ENCODE data around the gene OR5J2.
"Not testable (repeated sequence)": the region's sequence is repeated elsewhere in the genome, so short reads cannot be mapped to it uniquely, and the experiment has no call there.

Gene OR5J2

DNA sequence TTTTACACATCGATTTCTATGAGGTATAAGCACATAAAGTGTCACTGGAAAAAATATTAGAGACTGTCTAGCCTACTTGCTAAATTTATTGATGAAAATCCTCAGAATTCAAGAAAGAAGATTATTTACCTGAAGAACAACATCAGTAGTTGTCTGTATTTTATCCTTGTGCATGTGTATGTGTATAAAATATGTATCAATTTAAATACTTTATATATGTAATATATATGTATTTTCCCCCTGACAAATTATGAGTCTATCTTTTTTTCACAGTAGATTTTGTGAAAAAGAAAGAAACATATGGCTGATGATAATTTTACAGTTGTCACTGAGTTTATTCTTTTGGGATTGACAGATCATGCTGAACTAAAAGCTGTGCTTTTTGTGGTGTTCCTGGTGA, at the start of gene OR5J2:
TSS of gene OR5J2 (plus strand) at position 301 of the 400 bp plus-strand sequence. CDS start at position 301, 0 bp downstream.
- no peak for DNase-seq

DNA sequence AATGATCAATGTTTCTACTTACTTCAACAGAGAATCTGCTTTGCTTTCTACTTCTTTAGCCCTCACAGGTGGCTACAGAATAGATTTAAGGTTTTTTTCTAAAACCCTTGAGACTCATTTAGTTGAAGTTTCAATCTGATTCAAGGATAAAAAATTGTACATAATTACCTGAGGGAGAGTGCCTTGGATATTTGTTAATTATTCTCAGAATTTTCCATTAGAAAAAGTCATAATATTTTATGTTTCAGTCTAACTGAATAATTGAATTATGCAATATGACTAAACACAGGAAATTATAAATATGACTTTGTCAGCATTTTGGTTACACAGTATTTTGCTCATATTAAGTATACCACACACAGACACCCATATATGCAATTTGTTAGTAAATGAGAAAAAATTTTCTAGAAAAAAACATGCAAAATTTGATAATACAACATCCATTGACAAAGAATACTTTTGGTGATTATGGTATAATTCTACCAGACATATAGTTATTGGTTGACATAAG, 36.2 kb upstream of the OR5J2 start, which contains the start of gene OR8J3:
TSS of gene OR8J3 (minus strand) at position 51 of the 511 bp plus-strand sequence. CDS start 2,483 bp downstream, outside the sequence.
- DNase-seq: no peak

- not testable (repeated sequence) for DNase-seq
These were observed 32.7 kb upstream of the OR5J2 start for GRCh38 chr11:56143681-56144080.

DNA sequence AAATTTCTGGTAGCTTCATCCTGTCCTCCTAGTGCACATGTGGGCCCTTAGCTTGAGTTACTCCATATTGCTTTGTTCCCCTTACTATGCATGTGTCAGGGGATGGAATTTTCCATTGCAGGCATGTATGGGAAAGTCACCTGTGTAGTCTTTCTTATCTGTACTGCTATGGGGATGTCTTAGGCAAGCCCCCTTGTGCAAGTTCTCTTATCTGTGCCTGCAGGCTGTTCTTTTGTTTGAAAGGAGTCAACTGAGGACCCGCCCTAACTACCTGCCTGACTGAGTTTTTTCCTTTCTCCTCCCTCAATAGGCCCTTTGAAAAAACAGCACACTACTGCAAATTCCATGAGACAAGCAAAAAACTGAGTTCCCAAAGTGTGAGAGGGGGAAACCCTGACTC, 25.0 kb upstream of the OR5J2 start:
- DNase-seq: no peak

- no peak for DNase-seq
These were observed 24.1 kb upstream of the OR5J2 start for GRCh38 chr11:56152333-56152732.

DNA sequence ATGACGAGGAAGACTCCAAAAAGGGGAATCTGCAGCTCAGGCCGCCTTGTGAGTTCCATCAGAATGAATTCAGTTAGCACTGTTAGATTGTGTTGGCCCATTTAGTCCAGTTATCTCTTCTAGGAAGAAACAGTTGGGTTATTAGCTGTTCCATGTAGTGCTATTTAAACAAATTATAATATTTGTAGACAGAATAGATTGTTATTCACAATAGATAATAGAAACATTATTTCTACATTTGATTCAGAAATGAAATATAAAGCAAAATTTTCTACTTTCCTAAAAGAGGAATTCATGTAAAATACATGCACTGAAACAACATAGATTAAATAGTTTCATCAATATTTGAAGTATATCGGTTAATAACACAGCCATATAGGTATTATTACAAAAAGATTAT, 16.2 kb upstream of the OR5J2 start, which contains the start of gene OR8K5:
TSS of gene OR8K5 (minus strand) at position 101 of the 400 bp plus-strand sequence. CDS start at position 101, 0 bp downstream.
- no peak for DNase-seq

DNA sequence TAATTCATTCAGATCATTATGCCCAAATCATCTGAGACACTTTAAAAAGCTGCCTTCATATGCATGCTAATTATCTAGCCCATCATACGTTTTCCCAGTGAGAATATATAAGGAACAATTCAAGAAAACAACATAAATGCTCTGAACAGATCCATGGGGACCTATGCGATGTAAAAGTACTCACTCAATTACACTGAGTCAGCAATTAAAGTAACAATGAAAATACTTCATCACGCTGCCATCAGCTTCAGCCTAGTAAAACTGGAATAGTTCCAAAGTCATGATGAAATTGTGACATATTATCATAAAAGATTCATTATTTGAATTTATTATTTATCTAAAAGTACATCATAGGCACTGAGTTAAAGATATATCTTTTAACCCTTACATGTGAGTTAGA, 12.6 kb upstream of the OR5J2 start:
- DNase-seq: no peak

DNA sequence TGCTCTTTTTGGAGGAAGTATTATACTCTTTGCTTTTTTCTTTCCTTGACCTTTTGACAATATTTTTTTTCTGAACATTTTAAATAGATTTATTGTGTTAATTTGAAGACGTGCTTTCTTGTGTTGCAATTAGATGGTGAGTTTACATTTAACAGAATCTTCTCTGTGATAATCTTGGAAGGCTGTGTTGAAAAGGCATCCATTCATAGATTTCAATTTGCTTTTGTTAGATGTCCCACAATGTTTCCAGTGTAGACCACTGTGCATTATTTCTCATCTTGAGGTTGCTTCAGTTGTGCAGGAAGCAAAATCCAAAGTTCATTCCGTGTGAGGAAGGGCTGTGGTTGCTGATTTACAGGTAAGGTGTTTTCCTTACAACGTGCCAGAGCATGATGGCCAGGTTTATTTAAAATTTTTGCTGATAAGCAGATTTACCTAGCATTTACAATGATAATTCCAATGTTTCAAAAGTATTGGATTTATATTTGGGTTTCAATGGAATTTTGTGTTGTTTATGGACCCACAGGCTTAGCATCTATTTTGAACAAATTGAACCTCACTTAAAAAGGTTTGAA, 4.1 kb upstream of the OR5J2 start:
- no peak for DNase-seq

DNA sequence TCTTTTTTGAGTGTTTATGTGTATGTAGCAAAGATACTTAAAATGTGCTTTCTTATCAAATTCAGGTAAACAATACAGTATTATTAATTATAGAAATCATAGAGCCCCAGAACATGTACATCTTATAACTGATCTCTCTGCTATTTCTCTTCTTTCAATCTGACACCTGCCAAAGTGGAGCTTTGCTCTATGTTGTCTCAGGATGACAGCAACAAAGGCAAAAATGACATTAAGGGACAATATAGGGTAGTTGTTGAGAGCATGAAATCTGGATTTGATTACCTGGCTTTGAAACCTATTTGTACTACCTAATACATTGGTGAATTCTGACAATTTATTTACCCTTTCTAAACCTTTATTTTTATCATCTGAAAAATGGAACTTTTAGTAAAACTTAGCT, 7.0 kb downstream of the OR5J2 start:
- no peak for DNase-seq

GRCh38 chr11:56188602-56189001, 12.2 kb downstream of the OR5J2 start:
- no peak for DNase-seq

DNA sequence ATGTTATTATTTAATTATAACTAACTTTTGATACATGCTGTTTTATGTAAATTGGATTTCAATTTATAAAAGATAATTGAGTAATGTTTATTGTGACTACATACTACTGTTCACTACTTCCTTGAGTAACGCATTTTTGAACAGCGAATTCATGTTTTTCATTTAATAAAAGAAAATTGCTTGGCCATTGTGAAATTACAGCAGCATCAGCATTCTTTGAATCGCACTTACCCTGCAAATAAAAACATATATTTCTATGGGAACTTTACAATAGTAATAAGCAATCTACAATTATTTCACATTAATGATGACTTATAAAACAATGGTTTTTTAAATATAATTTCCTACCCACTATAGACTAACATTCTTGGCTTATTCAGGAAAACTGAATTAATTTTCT, 20.3 kb downstream of the OR5J2 start:
- DNase-seq: no peak

- no peak for DNase-seq
These were observed 20.9 kb downstream of the OR5J2 start for GRCh38 chr11:56197367-56197766.

GRCh38 chr11:56207790-56208189, 31.4 kb downstream of the OR5J2 start:
- no peak for DNase-seq

DNA sequence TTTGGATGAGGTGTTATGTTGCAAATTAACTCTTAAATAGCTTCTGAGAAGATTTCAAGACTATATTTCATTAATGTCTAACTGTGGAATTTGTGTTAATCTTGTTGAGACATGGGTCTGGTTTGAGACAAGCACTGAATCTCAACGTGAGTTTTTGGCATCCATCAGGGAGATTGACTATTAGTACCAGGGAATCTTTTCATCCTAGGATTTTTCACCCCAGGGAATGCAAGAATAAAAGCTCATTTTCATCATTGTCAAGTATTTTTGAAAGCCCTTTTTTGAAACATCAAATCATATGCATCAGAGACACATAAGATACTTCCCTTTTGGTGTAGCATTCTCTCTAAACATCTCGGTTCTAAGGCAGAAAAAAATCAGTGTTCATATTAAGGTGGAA, 38.1 kb downstream of the OR5J2 start:
- DNase-seq: no peak

GRCh38 chr11:56219735-56220134, 43.3 kb downstream of the OR5J2 start:
- not testable (repeated sequence) for DNase-seq

Data from NCI-H146 (cell line).